Stimulated activated CD4-positive, alpha-beta T cell treated with anti-CD3 and anti-CD28 coated beads, Interleukin-1b, Interleukin-23, amount 100 ng/mL, for 4 hours (primary cell): ENCODE results near the gene PHYKPL.

Experiments
- DNase-seq, 2 donors: peaks; one replicate each; pipeline ENCODE4 v3.0.0-alpha.2; 2020; ENCODE audit warnings: low read depth in 2 of 2

Gene PHYKPL

DNA sequence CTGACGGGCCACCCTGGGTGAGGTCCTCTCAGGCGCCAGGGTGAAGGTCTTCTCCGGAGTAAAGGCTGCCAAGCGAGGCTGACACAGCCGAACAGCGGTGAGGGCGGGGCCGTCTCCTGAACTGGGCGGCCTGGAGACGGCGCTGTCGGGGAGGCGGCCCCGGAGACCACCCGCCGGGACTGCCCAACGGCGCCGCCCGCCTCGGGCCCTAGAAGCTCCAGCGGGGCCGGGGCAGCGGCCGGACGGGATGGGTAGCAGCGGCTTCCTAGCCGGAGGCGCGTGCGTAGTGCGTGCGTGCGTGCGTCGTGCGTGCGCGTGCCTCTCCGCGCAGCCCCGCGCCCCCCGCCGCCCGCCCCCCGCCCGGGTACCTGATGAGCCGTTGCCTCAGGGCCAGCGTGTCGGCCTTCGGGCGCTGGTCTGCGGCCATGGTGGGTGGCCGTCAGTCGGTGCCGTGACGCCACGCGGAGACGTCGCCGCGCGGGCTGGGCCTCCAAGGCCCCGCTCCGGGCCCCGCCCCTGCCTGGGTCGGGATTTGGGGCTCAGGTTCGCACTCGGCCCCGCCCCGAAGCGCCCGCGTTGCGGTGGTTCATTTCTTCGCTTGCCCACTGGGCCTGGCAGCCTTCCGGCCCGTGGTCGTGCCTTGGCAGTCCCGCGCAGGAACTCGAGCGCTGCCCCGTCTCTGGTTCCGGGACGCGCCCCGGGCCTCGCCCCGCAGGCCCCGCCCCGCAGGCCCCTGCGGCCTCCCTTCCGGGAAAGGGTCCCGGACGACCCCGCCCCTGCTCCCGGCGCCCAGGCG lies at the start of gene PHYKPL:
Gene PHYKPL (minus strand): TSS at position 679 of the 796 bp plus-strand sequence. CDS start 252 bp downstream, at position 427.
- DNase-seq, result peak; percentile 46 to 68

DNA sequence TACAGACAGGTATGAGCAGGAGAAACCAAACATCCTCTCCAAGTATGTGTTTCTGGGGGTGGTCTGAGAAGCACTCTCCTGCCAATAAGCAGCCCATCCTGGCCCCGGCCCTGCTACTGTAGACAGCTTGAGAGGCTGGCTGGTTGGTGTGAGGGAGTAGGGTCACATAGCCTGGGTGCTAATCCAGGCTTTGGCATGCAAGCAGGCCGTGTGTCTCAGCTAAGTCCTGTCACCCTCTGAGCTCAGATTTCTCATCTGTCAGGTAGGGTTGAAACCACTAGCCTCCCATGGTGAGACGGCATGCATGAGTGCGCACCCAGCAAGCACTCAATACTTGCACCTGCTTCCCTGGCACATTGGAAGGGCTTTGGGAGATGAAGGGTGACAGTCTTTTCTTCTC lies 49.8 kb upstream of the PHYKPL start:
- DNase-seq, result no peak

DNA sequence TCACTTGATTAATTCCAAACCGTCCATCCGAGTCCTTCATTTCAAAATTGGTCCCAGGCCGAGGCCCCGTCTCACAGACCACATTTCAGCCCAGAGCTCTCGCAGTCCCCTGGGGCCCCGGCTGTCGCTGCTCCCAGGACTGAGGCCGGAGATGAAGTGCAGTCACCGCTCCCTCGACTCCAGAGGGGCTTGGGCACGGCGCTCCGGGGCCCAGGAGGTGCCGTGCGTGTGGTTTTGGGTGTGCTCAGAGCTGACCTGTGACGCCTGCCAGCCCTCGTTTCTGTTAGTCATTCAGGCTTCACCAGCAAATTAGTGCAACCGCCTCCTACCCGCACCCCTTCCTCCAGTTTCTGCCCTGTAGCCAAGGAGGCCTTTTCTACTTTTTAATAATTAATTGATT lies 48.7 kb upstream of the PHYKPL start:
- no peak for DNase-seq

DNA sequence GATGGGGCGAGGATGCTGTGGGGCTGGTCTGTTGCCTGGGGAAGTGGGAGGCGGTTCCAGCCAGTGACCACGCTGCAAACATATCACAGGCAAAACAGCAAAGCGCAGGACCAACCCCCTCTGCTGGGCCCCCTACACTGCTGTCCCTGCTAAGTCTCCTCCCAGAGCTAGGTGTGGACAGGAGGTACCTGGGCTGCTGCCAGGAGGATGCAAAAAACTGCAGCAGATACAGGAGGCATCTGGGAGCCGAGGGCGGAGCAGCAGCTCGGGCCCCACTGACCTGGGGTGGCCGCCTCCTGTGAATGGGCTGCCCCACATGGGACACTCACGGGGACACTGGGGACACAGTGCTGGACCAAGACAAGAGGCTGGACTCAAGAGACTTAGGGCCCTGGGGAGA lies 48.0 kb upstream of the PHYKPL start:
- no peak for DNase-seq

DNA sequence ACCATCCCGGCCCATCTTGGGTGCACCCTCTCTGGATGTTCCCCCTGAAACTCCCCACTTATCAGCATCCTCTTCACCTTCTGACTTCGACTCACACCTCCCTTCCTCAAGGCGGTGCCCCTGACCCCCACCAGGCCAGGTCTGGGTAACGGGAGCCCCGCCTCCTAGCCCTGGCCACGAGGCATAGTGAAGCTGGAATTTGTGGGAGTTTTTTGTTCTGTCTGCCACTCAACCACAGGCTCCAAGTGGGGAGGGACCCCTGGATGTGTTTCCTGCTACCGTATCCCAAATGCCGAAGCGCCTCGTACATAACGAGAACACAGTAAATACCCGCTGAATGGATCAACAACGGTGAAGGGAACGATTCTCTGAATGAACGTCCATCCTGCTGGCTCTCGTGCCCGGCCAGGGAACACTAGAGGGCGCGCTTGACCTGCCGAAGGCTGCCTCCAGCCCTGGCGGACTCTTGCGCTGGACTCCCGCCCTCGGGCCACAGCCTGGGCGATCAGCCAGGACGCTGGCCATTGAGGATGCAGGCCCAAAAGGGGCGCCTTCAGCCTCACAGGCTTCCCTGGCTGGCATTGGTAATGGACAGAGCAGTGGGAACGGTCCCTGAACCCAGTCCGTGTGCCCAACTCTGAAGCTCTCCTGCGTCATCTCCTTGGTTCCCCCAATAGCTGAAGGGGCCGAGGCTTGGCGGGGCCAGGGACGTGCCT lies 47.3 kb upstream of the PHYKPL start:
- DNase-seq, result peak; percentile 41 to 57

- DNase-seq, result no peak
Measured at GRCh38 chr5:178279026-178279722, 46.6 kb upstream of the PHYKPL start.

GRCh38 chr5:178278358-178279023 lies 45.9 kb upstream of the PHYKPL start:
- no peak for DNase-seq

- no peak for DNase-seq
Measured at GRCh38 chr5:178277866-178278265, 45.3 kb upstream of the PHYKPL start.

DNA sequence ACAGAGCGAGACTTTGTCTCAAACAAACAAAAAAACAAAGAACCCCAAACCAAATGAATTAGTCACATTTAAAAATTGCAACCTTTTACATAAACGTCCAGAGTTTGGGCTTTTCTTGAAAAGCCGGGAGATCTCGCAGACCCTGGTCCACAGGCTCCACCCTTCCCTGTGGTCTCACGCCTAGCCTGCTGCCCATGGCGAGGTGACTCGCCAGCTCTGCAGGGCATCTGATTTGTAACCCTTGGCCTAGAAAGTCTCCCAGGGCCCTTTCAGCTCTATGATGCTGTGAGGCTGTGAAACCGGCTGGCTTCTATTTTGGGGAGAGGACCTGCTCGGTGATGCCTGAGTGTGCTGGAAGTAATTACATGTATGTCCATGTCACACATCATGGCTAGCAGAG lies 44.7 kb upstream of the PHYKPL start:
- no peak for DNase-seq

DNA sequence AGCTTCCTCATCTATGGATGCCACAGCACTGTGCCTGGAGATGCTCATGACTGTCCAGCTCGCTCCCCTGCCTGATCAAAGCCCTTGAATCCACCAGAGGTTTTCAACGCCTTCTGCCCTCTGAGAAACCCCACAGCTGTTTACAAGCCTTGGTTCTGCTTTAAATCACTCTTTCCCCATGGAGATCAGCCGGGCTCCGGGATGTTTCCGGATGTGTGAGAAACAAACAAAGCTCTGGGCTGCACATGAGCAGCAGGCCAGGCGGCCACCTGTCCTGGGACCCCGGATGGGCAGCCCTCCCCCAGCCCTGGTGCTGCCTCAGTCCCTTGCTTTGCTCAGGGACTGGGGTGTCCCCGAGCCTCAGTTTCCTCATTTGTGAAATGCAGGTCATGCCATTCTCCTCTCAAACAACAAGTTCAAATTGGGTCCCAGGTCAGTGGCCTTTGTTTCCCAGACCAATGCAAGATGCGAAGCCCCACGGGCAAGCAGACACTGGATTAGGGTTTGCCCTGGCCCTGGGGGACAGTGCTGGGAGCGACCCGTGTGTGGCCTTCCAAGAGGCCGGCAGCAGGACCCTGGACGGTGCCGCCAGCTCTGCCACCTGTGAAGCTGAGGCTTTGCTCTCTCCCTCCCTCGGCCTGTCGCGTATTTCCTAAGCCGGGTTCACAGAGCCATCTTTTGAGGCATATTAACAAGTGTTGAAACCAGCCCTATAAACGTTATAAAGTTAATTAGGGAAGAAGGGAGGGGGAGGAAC lies 42.4 kb upstream of the PHYKPL start:
- DNase-seq, result no peak

- no peak for DNase-seq
Measured at GRCh38 chr5:178273665-178274541, 41.3 kb upstream of the PHYKPL start.

- DNase-seq, result no peak
Measured at GRCh38 chr5:178273041-178273440, 40.4 kb upstream of the PHYKPL start.

- DNase-seq, result no peak
Measured at GRCh38 chr5:178272591-178272990, 40.0 kb upstream of the PHYKPL start.

DNA sequence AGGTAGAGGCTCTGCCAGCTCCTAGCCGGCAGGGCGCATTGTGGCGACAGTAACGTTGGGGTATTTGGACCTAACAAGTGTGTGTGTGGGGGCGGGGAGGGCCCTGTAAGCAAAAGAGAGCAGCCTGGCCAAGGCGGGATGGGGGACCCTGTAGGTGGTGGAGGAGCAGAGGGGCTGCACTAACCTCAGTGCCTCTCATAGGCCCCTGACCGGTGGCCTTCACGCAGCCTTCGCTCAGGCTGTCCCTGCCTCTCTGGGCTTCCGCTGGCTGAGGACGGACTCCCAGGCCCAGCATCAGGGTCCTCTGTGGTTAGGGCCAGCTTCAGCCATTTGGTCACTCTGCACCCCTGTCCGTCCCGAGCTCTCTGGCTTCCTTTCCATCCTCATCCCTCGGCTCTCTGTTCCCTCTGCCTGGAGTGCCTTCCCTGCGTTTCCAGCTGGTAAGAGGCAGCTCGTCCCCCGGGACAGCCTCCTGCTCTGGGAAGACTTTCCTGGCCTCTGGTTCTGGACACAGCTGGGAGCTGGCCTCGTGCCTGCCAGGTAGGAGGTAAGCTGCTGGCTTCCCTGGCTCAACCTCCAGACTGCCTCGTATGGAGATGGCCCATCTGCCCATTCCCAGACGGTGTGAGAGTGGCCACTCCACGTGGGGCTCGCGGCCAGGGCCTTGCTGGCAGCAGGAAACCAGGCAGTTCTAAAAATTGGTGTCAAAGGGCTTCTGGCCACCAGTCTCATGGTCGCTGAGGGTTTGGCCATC lies 39.3 kb upstream of the PHYKPL start:
- DNase-seq, result no peak

DNA sequence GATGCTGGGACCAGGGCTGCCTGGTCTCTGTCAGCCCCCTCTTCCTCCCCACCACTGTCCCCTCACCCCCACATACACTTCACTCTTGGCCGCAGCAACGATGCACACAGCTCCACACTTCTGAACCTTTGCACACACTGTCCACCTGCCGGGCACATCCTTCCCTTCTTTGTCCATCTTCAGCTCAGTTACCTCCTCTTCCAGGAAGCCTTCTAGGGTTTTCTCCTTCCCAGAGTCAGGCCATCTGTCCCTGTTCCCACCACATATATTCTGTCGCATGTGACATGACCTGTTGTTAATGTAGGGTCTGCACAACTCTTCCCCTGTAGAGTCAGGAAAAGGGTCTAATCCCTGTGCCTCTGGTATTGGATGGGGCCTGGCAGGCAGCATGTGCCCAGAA lies 38.6 kb upstream of the PHYKPL start:
- no peak for DNase-seq

- no peak for DNase-seq
Measured at GRCh38 chr5:178269499-178269898, 36.9 kb upstream of the PHYKPL start.

GRCh38 chr5:178267876-178268275 lies 35.3 kb upstream of the PHYKPL start:
- no peak for DNase-seq

GRCh38 chr5:178267245-178267644 lies 34.6 kb upstream of the PHYKPL start:
- no peak for DNase-seq

GRCh38 chr5:178266581-178266980 lies 34.0 kb upstream of the PHYKPL start:
- DNase-seq, result no peak

GRCh38 chr5:178265746-178266145 lies 33.1 kb upstream of the PHYKPL start:
- no peak for DNase-seq
